NCI-H128 (cell line): ENCODE results near the gene SSR3.
"Not testable (repeated sequence)": the region's sequence is repeated elsewhere in the genome, so short reads cannot be mapped to it uniquely, and the experiment has no call there.

Source experiments
- DNase-seq: peaks from one replicate; lab custom pipeline; 2025; ENCODE audit not compliant: unreplicated experiment; lab: John Stamatoyannopoulos, UW

Gene SSR3

DNA sequence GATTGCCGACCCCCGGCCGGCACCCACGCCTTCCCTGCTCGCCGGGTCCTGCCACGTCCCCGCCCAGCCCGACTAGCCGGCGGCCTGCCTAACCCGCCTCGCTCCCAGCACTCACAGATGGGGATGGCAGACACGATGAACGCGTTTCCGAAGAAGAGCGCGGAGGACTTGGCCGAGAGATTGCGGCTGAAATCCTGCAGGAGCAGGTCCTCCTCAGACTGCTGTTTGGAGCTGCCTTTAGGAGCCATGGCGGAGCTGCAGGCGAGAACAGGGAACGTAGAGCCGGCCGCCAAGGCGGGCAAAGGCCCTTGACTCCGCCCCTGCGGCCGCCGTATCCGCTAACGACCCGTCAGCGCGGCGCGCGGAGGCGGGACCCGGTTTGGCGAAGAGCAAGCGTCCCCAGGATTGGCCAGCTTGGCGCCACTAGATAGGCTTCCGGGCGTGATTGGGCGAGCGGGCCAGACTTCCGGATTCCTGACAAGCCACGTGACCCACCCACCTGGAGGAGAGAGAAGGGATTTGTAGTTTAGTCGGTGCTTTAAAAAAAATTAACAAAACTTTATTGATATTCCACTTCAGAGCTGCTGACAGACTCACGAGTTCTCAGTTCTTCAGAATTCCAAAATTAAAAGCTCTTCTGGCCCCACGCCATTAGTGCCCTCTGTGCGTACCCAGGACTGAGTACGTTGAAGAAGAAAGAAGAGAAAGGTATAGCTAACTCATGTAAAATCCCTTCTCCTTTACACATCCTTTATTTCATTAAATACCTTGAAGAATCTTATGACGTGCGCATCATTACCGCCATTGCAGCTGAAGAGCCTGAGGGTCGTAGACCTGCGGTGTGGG is at the start of gene SSR3:
SSR3 (minus strand) TSS at position 276 of the 846 bp plus-strand sequence; CDS start at position 248, 28 bp downstream.
- DNase-seq = peak; percentile 98

- no peak for DNase-seq
These were observed 49.2 kb upstream of the SSR3 start for GRCh38 chr3:156604064-156604641.

GRCh38 chr3:156603379-156604017 is 48.6 kb upstream of the SSR3 start:
- no peak for DNase-seq

- DNase-seq = no peak
These were observed 47.5 kb upstream of the SSR3 start for GRCh38 chr3:156602424-156602823.

GRCh38 chr3:156601497-156601896 is 46.6 kb upstream of the SSR3 start:
- no peak for DNase-seq

GRCh38 chr3:156600834-156601233 is 45.9 kb upstream of the SSR3 start:
- no peak for DNase-seq

GRCh38 chr3:156599089-156599874 is 44.4 kb upstream of the SSR3 start:
- DNase-seq = no peak

GRCh38 chr3:156598413-156598812 is 43.5 kb upstream of the SSR3 start:
- no peak for DNase-seq

DNA sequence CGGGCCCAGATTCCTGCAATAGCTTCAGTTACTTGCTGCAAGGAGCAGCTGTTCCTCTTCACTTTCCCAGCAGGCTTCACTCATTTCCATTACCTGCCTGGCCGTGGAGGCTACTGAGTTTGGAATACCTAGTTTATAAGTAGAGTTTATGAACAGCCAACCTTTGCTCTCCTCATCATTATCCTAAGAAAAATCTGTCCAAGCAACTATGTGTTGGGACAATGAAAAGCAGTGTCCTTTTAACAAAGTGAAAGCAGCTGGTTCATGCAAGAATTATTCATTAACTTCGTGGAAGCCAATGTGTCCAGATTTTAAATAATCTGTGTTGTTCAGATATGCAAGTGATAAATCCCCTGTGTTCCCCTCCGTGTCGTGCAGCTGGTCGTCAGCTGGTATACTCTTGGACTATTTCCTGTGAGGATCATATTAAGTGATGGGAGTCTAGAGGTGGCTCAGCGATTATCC is 39.3 kb upstream of the SSR3 start:
- DNase-seq = no peak

GRCh38 chr3:156593814-156594213 is 38.9 kb upstream of the SSR3 start:
- no peak for DNase-seq

DNA sequence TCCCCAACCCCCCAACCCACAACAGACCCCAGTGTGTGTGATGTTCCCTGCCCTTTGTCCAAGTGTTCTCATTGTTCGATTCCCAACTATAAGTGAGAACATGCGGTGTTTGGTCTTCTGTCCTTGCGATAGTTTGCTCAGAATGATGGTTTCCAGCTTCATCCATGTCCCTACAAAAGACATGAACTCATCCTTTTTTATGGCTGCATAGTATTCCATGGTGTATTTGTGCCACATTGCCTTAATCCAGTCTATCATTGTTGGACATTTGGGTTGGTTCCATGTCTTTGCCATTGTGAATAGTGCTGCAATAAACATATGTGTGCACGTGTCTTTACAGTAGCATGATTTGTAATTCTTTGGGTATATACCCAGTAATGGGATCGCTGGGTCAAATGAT is 34.9 kb upstream of the SSR3 start:
- not testable (repeated sequence) for DNase-seq

- no peak for DNase-seq
These were observed 32.8 kb upstream of the SSR3 start for GRCh38 chr3:156587760-156588069.

- no peak for DNase-seq
These were observed 32.2 kb upstream of the SSR3 start for GRCh38 chr3:156586905-156587759.

GRCh38 chr3:156583469-156583868 is 28.6 kb upstream of the SSR3 start:
- no peak for DNase-seq

DNA sequence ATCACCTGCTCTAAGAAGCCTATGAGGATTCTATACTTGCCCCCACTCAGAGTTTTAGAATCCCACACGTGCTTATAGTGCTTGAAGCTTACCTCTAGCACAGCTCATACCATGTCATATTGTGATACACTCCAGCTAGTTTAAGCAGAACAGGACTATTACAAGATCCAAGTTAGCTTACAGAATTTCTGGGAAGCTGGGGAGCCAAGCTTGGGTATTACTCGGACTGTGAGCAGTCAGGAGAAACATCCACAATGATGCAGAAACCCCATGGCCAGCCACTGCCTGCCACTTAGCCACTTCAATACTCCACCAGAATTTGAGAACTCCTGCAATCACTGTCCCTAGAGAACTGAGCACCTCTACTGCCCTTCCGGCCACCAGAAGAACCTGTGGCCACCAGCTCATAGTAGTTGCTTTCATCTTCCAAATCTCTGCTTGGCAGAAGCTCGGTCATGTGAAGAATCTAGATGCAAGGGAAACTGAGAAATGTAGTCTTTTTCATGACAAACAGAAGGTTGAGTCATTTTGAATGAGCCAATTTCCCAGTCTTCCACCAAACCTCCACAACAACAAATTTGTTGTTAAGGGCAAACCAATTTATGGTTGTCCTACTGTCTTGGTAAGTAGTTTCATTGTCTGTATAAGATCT is 27.7 kb upstream of the SSR3 start:
- no peak for DNase-seq

- no peak for DNase-seq
These were observed 27.0 kb upstream of the SSR3 start for GRCh38 chr3:156581954-156582353.

GRCh38 chr3:156581033-156581432 is 26.1 kb upstream of the SSR3 start:
- DNase-seq = no peak

- no peak for DNase-seq
These were observed 24.5 kb upstream of the SSR3 start for GRCh38 chr3:156579427-156579851.

- DNase-seq = no peak
These were observed 22.8 kb upstream of the SSR3 start for GRCh38 chr3:156577736-156578135.
